Measurements from ENCODE around the gene IGSF21. TPM values are rescaled to one million over a fixed set of nuclear protein-coding genes. Genes with fewer than 3 reads are reported as not detected.

IGSF21 gene
- total and polyA plus RNA-seq, 12 donors = 0.18 to 16.4 (median 7.0) TPM

GRCh38 chr1:18200918-18201317 is 93.3 kb downstream of the IGSF21 start:
- no peak overlapping the region for H3K4me3 ChIP-seq
- no peaks in the 10 kb centered on the region for H3K27me3 ChIP-seq
- TF ChIP-seq POLR2A (IDR thresholded peaks at IDR 0.05) = no peak
- TF ChIP-seq, protein P1, sequence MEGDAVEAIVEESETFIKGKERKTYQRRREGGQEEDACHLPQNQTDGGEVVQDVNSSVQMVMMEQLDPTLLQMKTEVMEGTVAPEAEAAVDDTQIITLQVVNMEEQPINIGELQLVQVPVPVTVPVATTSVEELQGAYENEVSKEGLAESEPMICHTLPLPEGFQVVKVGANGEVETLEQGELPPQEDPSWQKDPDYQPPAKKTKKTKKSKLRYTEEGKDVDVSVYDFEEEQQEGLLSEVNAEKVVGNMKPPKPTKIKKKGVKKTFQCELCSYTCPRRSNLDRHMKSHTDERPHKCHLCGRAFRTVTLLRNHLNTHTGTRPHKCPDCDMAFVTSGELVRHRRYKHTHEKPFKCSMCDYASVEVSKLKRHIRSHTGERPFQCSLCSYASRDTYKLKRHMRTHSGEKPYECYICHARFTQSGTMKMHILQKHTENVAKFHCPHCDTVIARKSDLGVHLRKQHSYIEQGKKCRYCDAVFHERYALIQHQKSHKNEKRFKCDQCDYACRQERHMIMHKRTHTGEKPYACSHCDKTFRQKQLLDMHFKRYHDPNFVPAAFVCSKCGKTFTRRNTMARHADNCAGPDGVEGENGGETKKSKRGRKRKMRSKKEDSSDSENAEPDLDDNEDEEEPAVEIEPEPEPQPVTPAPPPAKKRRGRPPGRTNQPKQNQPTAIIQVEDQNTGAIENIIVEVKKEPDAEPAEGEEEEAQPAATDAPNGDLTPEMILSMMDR (IDR thresholded peaks at IDR 0.05) = no peak
- intact Hi-C loops (cut with DNase I) = no loop called here
- H3K9me3 ChIP-seq (replicated peaks in 1 of 3) = no peaks in the 10 kb centered on the region
- WGBS, 4 donors = 66 to 77% (median 71%) methylated on average over 6 of the region's 6 CpGs
- H3K36me3 ChIP-seq (replicated peaks in 1 of 2) = no peaks in the 10 kb centered on the region
- H3K4me1 ChIP-seq (replicated peaks in 1 of 2) = no peaks in the 10 kb centered on the region
- DNase-seq = no peak
- no peak overlapping the region for H3K27ac ChIP-seq

DNA sequence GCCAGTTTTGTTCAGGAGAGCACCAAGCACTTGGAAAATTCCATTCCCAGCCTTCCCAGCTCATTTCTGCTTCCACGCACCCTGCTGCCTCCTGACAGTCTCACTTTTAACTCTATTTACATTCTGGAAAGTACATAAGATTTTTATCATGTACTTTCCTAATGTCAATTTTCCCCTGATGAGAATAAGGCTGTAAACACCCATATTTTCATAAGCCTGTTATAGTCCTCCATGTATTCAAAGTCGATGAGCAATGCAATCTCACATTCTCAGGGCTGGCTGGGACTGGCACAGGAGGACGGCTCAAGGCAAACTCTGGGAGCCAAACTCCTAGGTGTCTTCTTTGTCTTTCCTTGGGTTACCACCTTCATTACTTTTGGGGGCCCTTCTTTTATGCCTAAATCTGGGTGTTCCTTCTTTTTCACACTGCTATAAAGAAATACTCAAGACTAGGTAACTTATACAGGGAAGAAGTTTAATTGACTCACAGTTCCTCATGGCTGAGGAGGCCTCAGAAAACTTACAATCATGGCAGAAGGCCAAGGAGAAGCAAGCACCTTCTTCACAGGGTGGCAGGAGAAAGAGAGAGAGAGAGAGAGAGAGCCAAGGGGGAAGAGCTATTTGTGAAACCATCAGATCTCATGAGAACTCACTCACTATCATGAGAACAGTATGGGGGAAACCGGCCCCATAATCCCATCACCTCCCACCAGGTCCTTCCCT is 94.6 kb downstream of the IGSF21 start:
- H3K27me3 ChIP-seq = peaks cover 5% of the 10 kb centered on the region
- H3K27ac ChIP-seq = no peak overlapping the region
- H3K36me3 ChIP-seq (replicated peaks in 1 of 2) = no peaks in the 10 kb centered on the region
- WGBS, 4 donors = 67 to 86% (median 79%) methylated on average over 4 of the region's 4 CpGs
- H3K9me3 ChIP-seq (replicated peaks in 1 of 3) = no peaks in the 10 kb centered on the region
- intact Hi-C loops (cut with DNase I) = no loop called here
- DNase-seq = no peak
- no peak overlapping the region for H3K4me3 ChIP-seq
- no peak for TF ChIP-seq POLR2A (IDR thresholded peaks at IDR 0.05)
- TF ChIP-seq, protein P1 (IDR thresholded peaks at IDR 0.05) = no peak
- H3K4me1 ChIP-seq (replicated peaks in 1 of 2) = no peaks in the 10 kb centered on the region

GRCh38 chr1:18203645-18204044 is 96.0 kb downstream of the IGSF21 start:
- no peak overlapping the region for H3K27ac ChIP-seq
- whole genome bisulfite sequencing, 4 donors = 80 to 88% (median 84%) methylated on average over 4 of the region's 4 CpGs

GRCh38 chr1:18204575-18204974 is 97.0 kb downstream of the IGSF21 start:
- no peak for DNase-seq
- 48 to 65% (median 56%) methylated on average over 1 of the region's 1 CpG for WGBS, 4 donors
- H3K27me3 ChIP-seq = peaks cover 5% of the 10 kb centered on the region
- no peak overlapping the region for H3K27ac ChIP-seq
- TF ChIP-seq, protein P1 (IDR thresholded peaks at IDR 0.05) = no peak
- no peak for TF ChIP-seq POLR2A (IDR thresholded peaks at IDR 0.05)
- H3K4me1 ChIP-seq (replicated peaks in 1 of 2) = no peaks in the 10 kb centered on the region
- H3K36me3 ChIP-seq (replicated peaks in 1 of 2) = no peaks in the 10 kb centered on the region
- H3K9me3 ChIP-seq (replicated peaks in 1 of 3) = no peaks in the 10 kb centered on the region
- intact Hi-C loops (cut with DNase I) = no loop called here
- no peak overlapping the region for H3K4me3 ChIP-seq

More at GRCh38 chr1:18203645-18204044, 96.0 kb downstream of the IGSF21 start:
- no peaks in the 10 kb centered on the region for H3K9me3 ChIP-seq (replicated peaks in 1 of 3)
- no peak overlapping the region for H3K4me3 ChIP-seq
- DNase-seq = no peak
- TF ChIP-seq POLR2A (IDR thresholded peaks at IDR 0.05) = no peak
- TF ChIP-seq, protein P1 (IDR thresholded peaks at IDR 0.05) = no peak
- no peaks in the 10 kb centered on the region for H3K4me1 ChIP-seq (replicated peaks in 1 of 2)
- peaks cover 5% of the 10 kb centered on the region for H3K27me3 ChIP-seq
- intact Hi-C loops (cut with DNase I) = no loop called here
- no peaks in the 10 kb centered on the region for H3K36me3 ChIP-seq (replicated peaks in 1 of 2)
